Posterior vena cava (tissue), 2 donors: ENCODE data around the gene NOL4L. TPM values are rescaled to one million over a fixed set of nuclear protein-coding genes. Genes with fewer than 3 reads are reported as not detected.

Experiments used
- DNase-seq: peaks from one replicate; pipeline ENCODE4 v3.0.0-alpha.2; 2020; ENCODE audit warnings: low spot score
- intact Hi-C, 2 donors: fragments of 100-400 bp; cut with DNase I; formaldehyde crosslinking; loops; one replicate each; pipeline versions ENCODE4 v1.14.1 to v1.14.2; 2022 to 2023
- total RNA-seq, 2 donors: library from RNA; stranded (reverse); fragmentation: NEBNext Ultra II Directional; extraction: Animal tissue kit (Norgen Biotek cat#: 25700); gene quantifications; one replicate each; pipeline ENCODE4 v1.2.1, GENCODE V29; 2021
- donor health status: DM: yes; HTN: yes; CAD: no.
- donor health status: DM: yes; HTN: yes; CAD: no.

The NOL4L gene
- total RNA-seq, 2 donors from 2014 or later: 9.3 to 12.0 TPM

DNA sequence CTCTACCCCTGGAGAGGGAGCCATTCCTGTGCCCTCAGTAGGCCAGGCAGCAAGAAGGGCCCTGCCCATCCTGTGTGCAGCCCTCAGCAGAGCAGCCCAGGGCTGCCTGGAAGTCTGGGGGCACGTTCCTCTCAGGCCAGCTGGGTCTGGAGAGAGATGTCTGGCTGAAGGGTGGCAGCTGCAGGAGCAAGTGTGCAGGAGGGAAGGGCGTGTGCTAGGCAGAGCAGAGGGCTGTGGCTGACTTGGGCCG is 62.7 kb downstream of the NOL4L start:
- intact Hi-C loops: loop anchor here in 1 of 2 donors (2.0 to 10.0 kb wide), 2 partner anchors 128 to 262 kb away; no protein-coding TSS in a partner anchor
- peak; percentile 49 for DNase-seq

DNA sequence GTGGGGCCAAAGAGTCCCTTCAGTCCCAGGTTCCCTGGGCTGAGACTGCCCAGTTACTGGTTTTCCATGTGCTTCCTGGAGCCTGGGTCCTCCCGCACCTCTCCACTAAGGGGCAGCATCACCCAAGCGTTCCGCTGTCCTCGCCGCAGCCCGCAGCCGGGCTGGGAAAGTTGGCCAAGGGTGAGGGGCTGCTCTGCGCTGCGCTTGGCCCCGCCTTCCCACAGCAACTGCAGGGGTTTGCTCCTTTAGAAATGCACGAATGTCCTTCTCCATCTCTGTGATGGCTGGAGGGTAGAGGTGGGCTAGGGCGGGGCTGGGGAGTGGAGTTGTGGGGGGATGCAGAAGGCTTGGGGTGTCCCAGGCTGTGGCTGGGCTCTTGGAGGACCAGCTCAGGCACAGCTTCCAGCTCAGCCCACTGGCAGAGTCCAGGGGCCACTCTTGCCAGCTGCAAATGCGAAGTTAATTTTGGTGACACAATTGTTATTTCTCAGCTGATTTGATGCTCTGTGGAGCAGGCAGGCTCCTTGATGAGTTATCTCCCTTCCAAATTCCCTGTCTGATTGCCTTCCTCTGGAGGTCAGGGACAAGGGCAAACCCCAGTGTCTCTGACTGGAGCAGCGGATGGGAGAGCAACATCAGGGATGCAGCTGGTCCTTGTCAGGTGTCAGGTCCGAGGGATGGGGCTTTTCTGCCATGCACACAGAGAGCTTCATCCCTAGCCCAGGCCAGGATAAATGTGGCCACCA is 63.2 kb downstream of the NOL4L start:
- peak; percentile 88 for DNase-seq
- intact Hi-C loops: loop anchor here (2.0 to 10.0 kb wide), 3 partner anchors 129 to 263 kb away; no protein-coding TSS in a partner anchor

DNA sequence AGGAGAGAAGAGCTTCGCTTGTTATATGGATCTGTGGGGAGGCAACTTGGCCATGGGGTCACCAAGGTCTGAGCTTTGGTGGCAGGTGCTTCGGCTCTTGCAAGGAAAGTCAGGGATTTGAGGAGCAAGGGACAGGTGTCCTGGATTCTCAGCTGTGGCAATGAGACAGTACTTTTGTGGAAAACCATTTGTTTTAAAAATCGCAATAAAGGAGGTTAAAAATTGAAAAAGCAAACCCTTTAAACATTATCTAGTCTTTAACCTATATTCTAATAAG is 64.3 kb downstream of the NOL4L start:
- intact Hi-C loops: loop anchor here (2.0 to 10.0 kb wide), 2 partner anchors 132 to 264 kb away; no protein-coding TSS in a partner anchor
- no peak for DNase-seq

DNA sequence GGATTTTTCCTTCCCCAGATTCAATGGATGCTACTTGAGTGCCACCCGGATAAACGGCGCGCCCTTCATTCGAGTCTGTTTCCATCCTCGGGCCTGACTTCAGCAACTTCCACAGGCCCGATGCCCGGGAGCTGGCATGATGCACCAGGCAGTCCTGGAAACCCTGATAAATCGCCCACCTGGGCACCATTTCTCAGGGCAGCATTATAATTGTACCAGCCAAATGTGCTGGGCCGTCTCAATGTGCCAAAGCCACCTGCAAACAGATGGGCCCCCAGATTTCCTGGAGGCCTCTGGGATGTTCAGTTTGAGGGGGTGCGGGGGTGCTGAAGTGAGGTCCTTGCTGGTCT is 65.8 kb downstream of the NOL4L start:
- intact Hi-C loops: no loop called here
- peak; percentile 62 for DNase-seq

DNA sequence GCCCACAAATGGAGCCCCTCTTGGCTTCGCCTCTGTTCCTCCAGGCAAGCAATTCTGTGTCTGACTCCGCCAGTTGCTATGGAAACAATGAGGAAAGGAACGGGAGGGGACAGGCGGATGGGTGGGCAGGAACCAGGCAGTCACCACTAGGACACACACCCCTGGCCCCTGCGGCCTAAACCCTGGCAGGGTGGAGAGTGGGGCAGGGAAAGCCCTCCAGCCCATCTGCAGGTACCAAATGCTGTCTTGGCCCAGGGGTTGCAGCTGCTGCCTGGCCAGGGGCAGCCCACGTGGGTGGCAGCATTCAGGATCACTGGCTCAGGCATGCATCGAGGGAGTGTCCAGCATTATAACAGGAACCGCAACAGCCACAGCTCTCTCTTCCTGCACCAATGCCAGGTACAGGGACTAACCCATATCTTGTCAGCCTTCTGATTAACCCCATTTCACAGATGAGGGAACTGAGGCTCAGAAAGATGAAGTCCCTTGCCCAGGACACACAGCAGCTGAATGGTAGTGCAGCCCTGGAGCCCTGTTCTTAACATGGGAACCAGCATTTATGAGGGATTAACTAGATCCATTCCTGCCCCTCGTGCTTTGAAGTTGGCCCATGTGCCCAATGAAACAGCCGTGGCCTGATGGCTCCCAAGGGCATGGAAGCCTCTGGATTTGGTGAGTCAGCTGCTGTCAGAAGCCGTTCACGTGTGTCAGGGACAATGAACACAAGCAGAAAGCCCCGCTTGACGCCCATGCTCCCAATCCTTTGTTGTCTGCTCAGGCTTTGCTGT is 66.3 kb downstream of the NOL4L start:
- intact Hi-C loops: no loop called here

DNA sequence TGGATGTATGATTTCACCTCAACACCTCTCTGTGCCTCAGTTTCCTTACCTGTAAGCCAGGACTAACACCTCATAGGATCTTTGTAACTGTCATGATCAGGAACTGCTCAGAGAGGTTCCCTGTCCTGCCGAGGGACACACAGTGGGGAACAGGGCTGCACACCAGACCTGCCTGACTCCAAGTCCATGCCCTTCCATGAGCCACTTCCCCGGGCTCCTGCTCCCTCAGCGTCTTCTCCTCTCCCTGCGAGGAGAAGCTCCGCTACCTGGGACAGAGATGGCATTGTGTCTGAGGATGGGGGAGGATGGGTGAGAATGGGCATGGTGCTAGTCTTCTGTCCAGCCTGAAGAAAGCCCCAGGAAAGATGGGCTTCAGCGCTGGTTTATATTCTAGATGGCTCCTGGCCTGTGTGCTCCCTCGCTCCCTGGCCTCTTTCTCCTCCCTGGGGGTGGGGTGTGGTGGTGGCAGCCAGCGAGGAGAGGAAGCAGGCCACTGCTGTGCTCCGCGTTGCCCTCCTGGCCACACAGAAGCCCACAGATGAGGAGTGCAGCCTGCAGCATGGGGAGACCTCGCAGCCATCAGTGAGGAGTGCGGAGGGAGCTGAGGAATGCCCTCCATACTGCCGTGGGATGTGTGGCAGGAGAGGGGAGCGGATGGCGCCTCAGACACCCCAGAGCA is 67.1 kb downstream of the NOL4L start:
- peak; percentile 77 for DNase-seq
- intact Hi-C loops: no loop called here

More for the DNA sequence above, 66.3 kb downstream of the NOL4L start:
- no peak for DNase-seq

DNA sequence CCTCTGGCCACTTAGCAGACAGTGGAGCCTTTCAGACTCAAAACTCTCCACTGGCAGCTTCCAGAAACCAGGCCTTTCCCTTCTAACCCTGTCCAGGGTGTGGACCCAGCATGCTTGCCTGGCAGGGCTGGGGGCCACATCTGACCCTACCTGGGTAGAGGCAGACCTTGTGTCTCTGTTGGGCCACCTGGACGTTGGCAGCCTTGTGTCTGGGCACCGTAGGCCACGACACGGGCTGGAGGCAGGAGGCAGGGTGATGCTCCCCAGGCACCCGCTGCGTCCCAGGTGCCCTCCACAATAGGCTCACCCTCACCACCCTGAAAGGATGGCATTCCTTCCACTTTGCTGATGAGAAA is 67.6 kb downstream of the NOL4L start:
- DNase-seq: peak; percentile 57
- intact Hi-C loops: no loop called here

DNA sequence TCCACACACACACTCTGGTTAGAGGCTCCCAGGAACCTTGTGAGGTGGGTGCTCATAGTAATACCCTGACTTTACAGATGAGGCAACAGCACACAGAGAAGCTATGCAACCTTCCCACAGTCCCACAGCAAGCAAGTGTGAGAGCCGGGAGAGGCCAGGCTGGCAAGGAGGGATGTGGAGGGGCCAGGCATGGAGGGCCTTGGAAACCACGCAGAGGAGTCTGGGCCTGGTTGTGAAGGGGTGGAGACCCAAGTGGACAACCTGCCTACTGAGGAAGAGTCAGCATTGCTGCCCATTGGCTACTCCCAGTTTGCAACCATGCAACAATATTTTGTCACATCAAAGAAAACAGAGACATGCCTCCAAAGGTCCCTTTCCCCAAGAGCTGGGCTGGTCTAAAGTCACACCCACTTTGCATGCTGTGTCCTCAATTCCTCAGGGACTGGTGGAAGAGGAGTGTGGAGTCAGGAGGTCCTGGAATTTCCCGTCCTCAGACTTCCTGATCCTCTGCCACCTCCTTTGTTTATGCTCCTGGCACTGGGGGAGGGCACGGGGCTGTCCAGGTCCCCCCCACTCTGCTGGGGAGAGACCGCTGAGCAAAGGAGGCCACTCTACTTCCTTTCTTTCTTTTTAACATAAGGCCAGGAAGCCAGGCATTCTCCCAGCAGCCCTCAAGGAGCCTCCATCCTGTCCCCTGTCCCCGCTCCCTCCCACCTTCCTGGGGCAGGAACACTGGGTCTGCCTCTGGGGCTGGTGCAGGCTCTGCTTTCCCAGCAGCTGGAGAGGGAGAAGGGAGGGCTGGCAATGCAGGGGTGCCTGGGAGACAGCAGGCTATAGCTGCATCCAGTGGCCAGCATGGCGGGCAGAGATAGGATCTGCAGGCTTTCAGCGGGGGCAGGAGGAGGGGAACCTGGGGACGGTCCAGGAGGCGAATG is 68.3 kb downstream of the NOL4L start:
- intact Hi-C loops: no loop called here

DNA sequence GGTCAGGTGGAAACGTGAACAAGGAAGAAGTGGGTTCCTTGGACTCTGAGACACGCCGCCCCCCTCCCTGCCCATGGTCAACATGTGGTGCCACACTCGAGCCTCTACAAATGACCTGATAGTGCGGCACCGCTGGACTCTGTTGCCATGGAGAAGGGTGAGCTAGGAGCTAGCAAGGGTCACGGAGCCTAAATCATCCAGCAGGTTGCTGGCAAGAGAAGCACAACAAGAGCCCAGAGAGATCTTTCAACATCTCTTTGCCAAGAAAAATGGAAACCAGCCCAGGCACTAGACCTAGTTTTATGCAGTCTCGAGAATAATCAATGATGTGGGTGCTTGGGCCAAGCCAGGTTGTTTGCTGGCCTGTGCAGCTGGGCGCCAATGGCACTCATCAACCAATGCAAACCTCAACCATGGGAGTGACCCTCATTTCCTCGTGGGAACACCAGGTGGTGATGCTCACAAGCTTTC is 69.5 kb downstream of the NOL4L start:
- intact Hi-C loops: no loop called here
- DNase-seq: peak; percentile 25

More for the DNA sequence above, 68.3 kb downstream of the NOL4L start:
- DNase-seq: peak; percentile 72

DNA sequence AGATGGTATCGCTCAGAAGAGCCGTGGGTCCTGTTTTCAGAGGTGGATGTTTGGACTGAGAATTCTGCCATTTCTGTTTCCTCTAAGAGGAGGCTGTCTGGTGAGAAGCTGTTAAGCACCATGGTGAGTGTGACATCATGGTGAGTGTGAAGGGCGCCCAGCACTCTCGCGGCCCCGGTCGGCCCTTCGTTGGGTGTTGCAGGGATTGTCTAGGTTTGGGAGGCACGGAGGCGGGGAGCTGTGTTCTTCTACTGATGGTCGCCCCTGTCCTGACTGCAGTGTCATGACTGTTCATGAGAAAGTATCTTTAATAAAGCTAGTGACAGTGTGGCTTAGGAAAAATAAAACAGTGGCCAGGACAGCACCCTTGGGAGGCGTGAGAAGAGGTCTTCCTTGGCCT is 70.4 kb downstream of the NOL4L start:
- intact Hi-C loops: no loop called here

DNA sequence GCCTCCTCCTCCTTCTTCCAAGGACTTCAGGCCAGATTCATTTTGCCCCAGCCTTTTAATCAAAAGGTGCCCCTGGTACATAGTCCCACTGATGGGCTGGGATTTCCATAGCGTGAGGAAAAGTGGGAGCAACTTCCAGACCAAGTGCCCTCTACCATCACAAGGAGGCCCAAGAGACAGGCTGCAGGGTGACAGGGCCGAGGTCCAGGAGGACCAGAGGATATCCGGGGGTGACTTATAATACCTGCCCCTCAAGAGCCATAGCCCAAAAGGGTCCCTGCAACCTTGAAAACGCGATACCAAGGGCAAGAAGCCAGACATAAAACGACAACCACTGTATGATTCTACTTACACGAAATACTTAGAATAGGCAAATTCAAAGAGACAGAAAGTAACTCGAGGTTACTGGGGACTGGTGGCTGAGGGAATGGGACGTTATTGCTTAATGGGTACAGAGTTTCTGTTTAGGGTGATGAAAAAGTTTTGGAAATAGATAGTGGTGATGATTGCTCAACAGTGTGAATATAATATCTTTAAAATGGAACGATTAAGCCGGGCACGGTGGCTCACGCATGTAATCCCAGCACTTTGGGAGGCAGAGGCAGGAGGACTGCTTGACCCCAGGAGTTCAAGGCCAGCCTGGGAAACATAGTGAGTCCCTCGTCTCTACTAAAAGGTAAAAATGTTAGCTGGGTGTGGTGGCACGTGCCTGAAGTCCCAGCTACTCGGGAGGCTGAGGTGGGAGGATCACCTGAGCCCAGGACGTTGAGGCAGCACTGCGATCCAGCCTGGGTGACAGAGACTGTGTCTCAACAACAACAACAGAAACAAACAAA is 71.9 kb downstream of the NOL4L start:
- intact Hi-C loops: no loop called here
- peak; percentile 28 for DNase-seq

More for the DNA sequence above, 70.4 kb downstream of the NOL4L start:
- peak; percentile 45 for DNase-seq

DNA sequence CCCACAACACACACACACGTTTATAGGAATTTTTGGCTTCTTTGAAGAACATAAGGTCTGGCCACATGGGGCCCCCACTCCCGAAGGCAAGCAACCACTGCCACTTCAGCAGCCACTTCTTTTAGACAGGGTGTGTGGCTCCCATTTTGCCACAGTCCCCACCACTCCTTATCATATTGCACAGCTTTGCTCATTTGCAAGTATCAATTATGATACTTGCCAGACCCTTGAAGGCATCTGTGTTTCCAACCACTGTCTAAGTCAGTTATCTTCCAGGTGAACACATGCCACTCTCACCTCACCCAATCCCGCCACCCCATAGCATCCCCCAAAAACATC is 73.1 kb downstream of the NOL4L start:
- peak; percentile 10 for DNase-seq
- intact Hi-C loops: no loop called here

DNA sequence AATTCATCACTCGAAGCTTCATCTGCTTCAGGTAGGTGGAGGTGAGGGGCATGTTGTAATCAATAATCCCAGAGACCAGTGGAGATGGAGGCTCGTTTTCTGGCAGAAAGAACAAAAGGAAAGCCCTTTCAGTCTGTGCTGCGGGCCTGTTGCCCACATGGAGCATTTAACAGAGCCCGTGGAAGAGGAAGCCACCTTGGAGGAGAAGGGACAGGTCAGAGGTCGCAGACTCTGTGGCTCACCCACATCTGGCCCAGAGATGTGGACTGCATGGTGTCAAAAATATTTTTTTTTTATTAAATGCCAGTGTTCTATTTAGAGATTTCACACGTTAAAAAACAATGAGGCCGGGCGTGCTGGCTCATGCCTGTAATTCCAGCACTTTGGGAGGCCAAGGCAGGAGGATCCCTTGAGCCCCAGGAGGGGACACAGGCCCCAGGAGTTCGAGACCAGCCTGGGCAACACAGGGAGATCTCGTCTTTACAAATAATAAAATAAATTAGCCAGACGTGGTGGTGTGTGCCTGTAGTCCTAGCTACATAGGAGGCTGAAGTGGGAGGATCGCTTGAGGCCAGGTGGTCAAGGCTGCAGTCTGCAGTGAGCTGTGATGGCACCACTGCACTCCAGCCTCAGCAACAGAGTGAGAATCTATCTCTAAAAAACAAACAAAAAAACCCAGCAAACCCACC is 73.6 kb downstream of the NOL4L start:
- DNase-seq: peak; percentile 34
- intact Hi-C loops: loop anchor here in 1 of 2 donors (1.0 kb wide), 1 partner anchor 36 kb away; no protein-coding TSS in a partner anchor

DNA sequence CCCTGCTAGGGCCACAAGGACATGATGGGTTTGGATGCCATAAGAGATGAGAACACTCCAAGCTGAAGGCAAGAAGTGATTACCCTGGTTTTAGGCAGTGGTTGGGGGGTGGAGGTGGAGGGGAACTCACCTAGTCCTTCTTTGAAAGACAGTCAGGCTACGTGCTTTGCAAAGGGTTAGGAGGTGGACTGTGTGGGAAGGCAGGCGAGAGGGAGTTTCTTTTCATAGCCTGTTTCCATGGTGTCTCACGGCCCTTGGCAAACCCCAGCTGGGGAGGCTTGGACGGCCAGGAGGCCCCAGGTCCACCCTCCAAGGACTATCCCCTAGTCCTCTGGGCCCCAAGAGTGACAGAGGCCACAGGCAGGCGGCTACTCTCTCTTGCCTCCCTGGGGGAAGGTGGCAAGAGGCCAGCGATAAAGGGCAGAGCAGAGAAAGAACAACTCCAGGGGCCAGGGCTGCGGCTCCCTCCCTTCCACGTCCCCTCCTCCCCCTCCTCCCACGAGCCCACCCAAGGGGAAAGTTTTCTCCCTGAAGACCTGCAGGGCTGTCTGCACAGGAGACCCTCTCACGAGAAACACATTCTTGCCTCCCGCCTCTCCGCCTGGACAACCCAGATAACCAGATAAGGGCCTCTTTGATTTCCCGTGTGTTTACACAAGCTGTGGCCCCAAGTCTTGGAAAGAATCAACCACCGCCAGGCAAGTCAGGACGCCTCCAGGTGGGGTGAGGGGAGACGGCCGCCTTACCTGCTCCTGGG is 74.4 kb downstream of the NOL4L start:
- peak; percentile 58 for DNase-seq
- intact Hi-C loops: loop anchor here in 1 of 2 donors (1.0 kb wide), 1 partner anchor 35 kb away; no protein-coding TSS in a partner anchor

DNA sequence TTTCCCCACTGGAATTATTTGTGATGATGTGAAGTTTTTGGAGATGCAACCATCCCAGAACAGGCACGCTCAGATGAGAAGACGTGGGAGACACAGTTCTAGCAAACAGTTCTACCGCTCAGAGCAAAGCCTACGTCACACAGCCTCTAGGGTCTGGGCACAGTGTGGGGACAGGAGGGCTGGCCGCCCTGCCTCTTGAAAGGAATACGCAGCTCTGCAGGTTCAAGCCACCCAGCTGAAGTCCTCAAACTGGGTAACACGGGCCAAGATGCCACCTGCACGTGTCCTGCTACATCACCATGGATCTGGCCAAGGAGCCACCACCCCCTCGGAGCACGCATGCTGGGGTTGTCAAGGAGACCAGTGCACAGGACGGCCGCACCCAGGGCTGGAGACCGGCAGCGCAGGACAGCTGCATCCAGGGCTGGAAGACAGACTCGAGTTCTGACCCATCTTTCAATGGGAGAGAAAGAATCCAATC is 75.0 kb downstream of the NOL4L start:
- intact Hi-C loops: no loop called here
- peak; percentile 63 for DNase-seq

DNA sequence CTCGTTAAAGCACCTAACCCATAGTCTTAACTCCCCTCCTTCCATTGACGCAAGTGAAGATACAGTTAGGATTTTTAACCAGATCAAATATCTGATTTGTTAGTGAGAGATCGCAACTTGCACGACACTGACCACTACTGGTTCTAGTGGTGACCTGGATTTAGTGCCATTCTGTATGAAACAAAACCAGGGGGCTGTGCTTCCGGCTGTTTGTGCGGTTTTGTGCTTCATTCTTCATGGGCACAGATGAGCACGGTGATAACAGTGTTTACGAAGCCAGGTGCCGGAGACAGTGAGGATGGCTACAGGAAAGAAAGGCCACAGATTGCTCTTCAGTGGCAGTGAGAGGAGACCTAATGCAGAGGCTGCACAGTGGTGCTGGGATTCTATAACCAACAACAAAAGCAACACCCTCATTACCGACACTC is 75.5 kb downstream of the NOL4L start:
- intact Hi-C loops: no loop called here
- peak; percentile 40 for DNase-seq

DNA sequence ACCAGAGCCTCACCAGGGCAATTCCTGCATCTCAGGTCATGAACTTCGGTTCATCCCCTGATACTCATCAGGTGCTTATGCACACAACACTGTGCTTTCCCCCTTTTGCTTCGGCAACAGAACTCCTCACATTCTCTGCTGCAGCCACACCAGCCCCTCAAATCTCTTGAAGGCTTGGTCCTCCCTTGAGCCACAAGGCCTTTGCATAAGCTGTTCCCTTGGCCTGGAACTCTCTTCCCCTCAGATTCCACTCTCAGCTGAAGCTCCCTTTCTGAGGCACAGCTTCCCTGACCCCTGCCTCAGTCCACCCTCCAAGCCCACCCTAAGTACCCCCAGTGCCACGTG is 76.4 kb downstream of the NOL4L start:
- no peak for DNase-seq
- intact Hi-C loops: no loop called here
